Fibroblast of skin of right biceps (primary cell): ENCODE measurements around the gene COL23A1.

Experiments used
- DNase-seq: peaks from one replicate; pipeline ENCODE4 v3.0.0-alpha.2; 2013

COL23A1 gene

DNA sequence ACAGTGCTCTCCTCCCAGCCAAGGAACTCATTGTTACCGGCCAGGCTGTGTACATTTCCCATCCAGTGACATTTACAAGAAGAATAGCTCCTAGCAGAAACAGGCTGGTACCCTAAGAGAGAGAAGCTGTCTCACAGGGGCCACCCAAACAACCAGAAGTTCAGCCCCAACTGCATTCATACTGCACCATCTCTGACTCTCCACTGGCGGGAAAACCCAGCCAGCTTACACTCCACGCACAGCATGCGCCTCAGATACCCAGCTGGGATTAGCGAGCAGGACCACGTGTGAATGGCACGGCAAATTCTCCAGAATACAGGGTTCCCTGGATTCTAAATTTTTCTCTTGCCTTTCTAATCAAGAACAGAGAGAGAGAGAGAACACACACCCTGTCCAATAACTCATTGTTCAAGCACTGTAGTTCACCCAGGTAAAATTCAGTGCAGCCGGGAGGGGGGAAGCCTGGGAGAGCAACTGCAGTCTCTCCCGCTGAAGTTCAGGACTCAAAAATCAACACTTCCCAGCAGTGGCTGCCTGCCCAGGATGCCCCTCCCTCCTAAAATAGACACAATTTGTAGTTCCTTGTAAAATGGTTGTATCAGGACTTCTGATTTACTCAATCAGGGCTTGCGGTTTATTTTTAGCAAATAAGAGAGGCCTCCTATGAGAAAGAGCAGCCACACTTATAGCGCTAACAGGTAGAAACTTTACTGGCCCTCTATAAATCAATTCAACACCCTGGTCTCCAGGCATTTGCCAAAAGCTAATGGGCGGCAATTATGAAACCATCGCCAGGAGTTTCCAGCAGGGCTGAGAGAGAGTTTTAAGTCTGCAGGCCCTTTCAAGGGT, 2.2 kb downstream of the COL23A1 start:
- DNase-seq, result no peak

DNA sequence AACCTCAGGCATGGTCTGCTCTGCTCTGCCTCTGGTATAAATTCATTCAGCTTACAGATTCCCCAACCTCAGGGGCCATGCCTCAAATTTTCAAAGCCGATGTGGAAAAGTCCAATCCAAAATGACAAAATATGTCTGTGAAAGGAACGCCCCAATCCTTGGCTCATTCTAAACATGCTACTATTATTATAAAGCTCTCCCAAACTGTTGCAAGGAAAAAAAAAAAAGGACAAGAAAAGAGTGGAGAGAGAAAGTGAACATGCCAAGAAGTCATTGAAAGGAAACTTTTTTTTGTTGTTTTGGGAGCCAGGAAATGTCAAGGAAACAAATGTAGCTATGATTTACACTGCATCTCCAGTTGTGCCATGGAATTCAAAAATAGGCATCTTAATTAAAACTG, 3.8 kb downstream of the COL23A1 start:
- no peak for DNase-seq

DNA sequence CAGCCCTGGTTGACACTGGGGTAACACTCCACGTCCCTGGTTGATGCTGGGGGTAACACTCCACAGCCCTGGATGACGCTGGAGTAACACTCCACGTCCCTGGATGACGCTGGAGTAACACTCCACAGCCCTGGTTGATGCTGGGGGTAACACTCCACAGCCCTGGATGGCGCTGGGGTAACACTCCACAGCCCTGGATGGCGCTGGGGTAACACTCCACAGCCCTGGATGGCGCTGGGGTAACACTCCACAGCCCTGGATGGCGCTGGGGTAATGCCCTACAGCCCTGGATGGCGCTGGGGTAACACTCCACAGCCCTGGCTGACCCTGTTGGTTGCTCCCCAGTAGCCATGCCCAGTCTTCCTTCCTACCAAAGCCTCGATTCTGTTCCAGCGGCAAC, 4.8 kb downstream of the COL23A1 start:
- DNase-seq, result peak; percentile 45

DNA sequence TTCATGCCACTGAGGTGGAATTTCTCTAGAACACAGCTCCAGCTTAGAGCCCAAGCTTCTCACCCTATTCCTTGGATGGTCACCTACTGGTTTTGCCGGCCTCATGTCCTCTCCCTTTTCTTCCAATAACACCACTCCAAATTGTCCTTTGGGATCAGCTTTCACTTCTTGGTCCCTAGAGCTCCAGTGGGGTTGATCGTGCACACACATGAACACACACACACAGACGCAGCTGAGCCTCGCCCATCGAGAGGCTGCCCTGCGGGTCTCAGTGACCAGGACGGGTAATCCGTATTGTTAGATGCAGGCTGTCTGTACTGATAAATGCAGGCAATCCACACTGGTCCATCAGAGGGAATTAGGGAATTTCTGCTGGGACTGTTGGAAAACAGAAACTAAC, 6.9 kb downstream of the COL23A1 start:
- no peak for DNase-seq

DNA sequence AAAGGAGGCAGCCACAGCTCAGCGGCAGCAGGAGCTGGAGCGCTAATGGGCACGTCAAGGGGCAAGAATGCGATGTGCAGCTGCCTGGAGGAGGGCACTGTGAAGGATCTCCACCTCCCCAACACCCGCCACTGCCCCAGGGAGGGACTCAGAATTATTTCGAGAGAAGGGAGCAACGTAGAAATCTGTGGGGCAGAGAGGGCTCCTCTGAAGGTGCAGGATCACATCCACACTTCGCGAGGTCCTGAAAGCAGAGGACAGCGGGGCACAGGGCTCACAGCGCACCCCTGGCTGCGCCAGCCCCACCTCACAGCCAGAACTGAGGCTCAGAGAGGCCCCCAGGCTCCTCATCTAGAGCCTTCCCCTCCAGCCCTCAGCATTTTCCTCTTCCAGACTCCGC, 7.9 kb downstream of the COL23A1 start:
- no peak for DNase-seq

DNA sequence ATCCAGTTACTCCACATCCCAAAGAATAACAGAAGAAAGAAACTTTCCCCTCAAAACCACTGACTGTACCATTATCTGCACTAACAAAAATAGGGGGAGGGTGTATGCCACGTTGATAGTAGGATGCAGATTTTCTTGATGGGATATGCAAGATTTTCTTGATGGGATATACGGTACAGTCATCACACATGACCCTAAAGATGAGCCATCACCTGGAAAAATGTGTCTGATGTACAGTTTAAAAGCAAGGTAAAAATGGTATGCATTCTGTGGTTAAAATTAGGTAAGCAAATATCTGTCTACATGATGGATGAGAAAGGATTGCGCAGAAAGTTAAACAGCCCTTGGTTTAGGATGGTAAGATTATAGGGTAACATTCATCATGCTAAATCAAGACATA, 8.6 kb downstream of the COL23A1 start:
- DNase-seq, result no peak

DNA sequence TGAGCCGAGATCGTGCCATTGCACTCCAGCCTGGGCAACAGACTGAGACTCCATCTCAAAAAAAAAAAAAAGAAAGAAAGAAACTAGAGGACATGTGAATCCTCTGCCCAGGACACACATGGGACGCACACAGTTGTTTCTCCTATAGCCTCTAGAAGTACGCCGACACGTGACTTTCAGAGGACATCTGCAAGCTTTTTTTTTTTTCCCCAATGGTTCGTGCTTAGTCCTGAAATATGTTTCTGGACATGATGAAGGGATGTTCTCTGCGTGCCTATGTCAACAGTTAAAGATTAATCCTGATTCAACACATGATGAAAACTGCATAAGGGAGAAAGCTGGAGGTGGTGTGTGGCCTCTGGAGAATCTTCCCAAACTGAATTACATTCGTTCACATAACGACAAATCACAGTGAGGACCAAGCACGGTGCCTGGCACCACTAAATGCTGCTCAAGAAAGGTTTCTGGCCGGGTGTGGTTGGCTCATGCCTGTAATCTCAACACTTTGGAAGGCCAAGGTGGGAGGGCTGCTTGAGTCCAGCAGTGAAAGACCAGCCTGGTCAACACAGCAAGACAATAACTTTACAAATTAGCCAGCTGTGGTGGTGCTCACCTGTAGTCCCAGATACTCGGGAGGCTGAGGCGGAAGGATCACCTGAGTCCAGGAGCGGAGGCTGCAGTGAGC, 9.8 kb downstream of the COL23A1 start:
- no peak for DNase-seq

DNA sequence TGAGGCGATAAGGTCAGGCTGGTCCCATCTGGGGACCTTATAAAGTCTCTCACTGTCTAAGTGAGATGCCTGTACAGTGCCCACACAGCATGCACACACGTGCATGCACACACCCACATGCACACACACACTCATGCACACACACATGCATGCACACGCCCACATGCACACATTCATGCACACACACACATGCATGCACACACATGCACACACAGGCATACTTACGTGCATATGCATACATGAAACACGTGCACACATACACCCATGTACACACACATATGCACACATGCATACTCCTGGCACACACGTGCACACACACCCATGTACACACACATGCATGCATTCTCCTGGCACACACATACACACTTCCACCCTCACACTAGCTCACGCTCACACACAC, 12.2 kb downstream of the COL23A1 start:
- no peak for DNase-seq

DNA sequence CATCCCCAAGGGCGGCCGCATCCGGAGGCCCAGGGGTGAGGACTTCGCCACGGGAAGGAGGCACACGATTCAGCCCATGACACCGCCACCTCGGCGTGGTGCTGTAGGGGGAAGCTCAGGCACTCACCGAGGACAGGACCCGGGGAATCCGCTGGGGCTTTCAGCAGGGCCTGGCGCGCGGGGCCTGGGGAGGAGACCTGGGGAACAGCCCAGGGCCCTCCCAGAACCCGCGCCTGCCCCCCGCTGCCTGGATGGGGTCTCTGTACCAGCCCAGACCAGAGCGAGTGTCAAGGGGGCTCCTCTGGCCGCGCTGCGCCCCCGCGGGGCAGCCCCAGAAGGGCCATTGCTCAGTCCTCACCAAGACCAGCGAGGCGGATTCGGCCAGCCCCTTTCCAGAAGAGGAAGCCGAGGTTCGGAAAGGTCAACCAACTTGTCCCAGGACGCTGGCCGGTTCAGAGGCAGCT, 12.8 kb downstream of the COL23A1 start:
- no peak for DNase-seq

DNA sequence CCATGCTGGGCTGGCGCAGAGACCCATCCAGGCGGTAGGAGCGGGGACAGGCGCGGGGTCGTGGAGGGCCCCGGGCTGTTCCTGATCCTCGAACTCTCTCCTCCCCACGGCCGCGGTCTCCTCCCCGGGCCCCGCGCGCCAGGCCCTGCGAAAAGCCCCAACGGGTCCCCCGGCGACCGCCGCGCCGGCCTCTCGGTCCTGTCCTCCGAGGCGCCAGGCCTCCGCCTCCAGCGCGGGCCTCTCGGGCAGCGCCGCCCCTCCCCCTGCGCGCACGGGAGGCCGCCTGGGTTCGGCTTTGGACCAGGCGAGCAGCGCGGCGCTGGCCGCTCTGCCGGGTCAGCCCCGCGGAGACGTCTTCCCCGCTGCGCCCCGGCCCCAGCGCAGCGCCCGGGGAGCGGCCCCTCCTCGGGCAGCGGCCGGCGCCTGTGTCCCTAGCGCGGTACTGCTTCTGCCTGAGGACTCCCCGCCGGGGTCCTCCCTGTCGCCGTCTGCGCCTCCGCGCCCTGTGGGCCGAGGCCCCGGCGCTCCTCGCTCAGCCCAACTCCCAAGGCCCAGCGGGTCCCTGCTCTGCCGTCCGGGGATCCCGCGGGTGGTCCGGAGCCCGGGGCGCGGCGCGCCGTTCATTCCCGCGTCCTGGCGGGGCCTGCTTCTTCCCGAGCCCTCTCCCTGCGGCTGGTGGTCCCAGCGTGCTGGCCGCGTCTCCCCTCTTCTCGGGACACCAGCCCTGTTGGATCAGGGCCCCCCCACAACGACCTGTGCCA, 13.4 kb downstream of the COL23A1 start:
- DNase-seq, result no peak

DNA sequence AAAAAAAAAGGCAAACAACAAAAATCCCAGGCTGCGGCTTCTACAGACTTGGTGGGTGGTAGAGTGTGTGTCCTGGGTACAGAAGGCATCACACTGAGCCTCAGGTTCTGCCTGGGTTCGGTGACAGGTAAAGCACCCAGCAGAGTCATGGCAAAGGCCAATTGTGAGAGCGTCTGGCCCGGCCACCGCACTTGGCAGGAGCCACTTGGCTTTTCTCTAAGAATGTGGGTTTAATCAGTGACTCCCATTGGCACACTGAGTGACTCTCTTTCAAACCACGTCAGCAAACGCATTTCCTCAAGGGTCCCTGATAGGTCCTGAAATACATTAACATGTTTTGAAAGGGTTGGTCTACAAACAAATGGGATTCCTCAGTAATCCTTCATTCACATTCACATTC, 17.0 kb downstream of the COL23A1 start:
- no peak for DNase-seq

DNA sequence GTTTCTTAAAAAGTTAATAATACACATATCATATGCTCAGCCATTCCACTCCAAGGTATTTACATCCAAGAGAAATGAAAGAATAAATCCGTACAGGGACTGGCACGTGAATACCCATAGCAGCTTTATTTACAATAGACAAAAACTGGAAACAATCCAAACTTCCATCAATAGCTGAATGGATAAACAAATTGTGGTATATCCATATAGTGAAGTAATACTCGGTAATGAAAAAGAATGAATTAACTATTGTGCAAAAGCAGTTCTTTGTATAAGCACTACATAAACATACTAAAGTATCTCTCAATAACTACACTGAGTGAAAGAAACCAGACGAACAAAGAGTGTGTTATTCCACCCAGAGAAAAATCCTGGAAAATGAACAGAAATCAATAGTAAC, 17.6 kb downstream of the COL23A1 start:
- no peak for DNase-seq

DNA sequence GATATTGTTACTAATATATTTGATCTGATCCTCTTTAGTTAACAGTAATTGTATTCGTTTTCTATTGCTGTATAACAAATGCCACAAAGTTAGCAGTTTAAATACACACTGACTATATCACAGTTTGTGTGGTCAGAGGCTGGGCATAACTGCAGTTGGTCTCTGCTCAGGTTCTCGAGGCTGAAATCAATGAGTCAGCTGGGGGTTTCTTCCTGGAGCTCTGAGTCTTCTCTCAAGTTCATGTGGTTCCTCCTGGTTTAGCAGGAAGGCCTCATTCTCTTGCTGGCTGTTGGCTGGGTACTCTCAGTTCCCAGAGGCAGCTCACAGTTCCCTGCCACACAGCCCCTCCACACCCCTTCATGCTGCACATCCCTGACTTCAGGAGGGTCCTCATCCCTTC, 20.7 kb downstream of the COL23A1 start:
- no peak for DNase-seq

DNA sequence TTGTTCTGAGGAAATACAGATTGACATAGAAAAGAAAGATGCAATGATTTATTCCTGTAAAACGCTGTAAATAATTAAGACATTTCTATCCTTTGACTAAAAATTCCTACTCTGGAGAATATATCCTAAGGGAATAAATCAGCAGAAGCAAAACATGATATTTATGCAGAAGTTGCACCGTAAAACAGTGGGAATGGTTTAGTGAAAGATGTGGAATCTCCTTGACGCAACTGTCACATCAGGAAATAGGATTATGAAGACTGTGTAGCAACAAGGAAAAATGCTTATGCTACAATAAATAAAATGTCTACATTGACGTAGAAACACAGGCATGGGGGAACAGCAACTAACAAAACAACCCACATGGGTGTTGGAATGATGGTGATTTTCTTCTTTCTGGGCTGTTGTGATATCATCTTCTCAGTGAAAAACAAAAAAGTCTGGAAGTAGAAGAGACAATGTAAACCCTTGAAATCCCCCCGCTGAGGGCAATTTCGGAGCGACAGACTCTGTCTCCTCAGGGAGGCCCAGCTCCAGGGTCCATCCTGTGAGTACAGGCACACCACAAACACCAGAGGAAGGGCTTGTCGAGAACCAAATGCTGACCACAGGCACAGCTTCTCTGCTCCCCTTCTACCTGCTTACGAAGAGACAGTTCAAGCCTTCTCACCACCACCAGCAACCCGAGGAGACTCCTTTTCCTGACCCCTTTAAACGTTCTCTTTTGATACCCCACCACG, 25.2 kb downstream of the COL23A1 start:
- DNase-seq, result peak; percentile 48

DNA sequence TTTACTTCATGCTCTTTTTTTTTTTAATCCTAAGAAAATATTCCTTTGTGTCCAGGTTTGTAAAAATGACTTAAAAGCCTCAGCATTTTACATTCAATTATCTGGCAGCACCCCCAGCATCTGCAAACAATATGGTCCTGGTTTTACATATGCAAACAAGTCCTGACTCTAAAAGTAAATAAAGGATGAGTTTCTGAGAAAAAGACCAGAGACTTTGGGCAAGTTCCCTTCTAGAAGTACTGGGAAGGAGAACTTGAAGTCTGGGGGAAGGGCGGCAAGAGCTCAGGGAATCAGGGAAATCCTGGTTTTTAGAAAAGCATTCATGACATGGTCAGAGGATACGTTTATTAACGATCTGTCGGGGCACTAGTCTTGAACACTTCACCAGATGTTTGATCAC, 25.8 kb downstream of the COL23A1 start:
- no peak for DNase-seq

DNA sequence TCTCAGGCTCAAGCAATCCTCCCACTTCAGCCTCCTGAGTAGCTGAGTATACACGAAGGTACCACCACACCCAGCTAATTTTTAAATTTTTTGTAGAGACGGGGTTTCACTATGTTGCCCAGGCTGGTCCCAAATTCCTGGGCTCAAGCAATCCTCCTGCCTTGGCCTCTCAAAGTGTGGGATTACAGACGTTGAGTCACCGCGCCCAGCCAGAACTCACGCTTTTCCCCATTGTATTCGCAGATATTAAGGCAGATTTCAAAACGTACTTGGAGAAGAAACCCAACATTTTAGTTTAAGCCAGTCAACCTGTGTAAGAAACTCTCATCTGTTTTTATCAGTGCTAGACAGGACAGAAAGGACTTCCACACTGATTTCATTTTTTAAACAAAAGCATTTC, 26.6 kb downstream of the COL23A1 start:
- DNase-seq, result no peak

DNA sequence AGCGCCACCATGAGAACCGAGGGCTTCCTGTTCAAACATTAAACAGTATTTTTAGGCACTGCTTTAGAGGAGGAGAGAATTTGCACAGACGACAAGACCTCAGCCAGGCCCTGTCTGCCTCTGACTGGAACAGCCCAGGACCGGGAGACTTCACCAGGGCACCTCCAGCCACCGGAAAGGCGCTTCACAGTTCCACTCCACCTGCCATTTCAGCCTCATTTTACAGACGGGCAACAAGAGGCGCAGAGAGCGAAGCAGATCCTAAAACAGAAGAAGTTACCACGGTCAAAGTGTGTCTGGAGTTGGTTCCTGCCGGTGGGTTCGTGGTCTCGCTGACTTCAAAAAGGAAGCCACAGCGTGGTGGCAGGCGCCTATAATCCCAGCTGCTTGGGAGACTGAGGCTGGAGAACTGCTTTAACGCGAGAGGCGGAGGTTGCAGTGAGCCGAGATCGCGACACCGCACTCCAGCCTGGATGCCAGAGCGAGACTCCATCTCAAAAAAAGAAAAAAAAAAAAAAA, 28.4 kb downstream of the COL23A1 start:
- DNase-seq, result no peak

DNA sequence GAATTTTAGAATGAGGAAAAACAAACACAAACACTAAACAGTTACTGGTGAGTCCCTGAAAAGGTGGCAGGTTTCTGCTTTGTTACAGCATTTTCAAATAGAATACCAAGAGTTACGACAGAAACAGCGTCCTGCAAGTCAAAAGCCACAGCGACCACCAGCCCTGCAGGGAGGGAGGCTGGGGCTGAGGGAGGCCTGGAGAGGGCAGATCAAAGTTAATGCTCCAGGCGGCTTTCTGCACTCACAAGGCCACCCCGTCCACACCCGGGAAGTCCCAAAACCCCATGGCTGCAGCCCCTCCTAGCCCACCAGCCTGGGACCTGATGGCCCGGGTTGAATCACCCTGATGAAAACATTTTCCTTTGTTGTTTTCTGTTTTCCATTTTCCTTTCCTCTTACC, 29.3 kb downstream of the COL23A1 start:
- DNase-seq, result no peak

DNA sequence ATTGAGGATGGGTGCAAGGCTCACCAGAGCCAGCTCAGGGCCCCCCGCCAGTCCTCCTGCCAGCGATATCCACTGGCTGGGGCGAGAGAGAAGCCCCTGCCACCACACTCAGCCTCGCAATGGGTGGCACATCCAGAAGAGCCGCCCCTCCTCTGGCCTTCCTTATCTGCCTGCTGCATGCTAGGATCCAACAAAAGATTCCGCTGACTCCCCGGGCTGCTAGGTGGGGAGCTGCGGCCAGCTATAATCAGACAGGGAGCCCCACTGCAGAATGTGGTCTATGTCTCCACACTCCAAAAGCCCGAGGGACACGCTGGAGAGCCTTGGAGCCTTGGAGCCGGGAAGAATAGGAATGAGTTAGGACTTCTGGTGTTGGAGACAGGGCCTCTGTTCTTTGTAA, 32.8 kb downstream of the COL23A1 start:
- DNase-seq, result no peak

DNA sequence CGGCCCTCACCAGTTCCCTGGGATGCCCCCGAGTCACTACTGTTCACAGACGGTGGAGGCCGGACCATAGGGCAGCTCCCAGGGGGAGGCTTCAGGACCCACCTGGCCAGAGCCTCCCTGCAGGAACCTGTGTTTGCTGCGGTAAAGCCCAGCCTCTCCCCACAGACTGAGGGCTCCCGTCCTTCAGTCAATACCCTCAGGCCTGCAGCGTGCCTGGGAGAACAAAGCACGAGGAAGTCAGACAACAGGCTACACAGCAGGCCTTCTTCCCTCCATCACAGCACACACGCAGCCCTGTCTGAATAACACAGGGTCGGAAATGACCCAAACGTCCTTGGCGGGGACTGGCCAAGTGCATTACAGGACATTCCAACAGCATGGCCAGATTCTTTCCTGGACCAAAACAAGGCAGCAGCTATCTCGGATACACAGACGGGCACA, 34.4 kb downstream of the COL23A1 start:
- DNase-seq, result no peak

DNA sequence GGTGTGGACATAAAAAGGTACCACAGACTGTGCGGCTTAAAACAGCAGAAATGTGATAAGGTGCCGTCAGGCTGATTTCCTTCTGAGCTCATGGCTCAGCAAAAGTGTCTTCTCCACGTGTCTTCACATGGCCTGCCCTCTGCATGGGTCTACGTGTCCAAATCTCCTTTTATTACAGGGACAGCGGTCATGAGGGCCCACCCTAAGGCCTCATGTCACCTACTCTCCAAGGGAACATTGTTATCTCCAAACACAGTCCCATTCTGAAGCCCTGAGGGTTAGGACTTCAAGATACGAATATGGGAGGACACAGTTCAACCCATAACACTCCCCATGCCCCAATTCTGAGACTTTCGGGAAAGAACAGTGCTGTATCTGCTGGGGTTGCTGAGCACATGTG, 35.2 kb downstream of the COL23A1 start:
- no peak for DNase-seq

DNA sequence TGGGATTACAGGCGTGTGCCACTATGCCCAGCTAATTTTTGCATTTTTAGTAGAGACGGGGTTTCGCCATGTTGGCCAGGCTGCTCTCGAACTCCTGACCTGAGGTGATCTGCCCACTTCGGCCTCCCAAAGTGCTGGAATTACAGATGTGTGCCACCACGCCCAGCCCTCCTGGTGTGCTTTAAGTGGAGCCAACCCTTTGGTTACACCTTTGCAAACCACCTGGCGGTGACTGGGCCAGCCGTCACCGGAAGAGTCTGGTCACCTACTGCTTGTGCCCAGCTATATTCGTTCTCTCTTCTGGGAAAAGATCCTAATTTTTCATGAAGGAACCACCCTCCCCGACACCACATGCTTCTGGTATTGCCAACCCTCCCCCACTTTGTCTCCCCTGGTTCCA, 35.9 kb downstream of the COL23A1 start:
- no peak for DNase-seq

DNA sequence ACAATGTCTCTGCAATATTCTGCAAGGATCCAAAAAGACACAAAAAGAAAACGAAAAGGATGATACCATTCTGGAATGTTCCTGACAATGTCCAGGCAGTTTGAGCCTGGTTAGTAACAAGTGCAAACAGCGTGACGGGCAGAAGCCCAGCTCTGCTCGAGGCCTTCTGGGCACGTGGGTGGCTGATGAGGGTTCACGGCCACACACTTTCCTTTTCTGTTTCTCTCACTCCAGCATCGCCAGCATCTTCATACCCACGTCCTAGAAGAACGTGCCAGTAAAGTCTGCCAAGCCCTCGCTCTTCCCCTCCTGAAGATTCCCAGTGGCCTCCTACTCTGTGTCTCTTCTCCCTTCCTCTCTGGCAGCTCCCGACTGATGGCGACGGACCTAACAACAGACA, 36.7 kb downstream of the COL23A1 start:
- no peak for DNase-seq
